Ureter (tissue), 1 donor: ENCODE measurements around the gene POLD3. TPM values are rescaled to one million over a fixed set of nuclear protein-coding genes. Genes with fewer than 3 reads are reported as not detected.
"Not testable (repeated sequence)": the region's sequence is repeated elsewhere in the genome, so short reads cannot be mapped to it uniquely, and the experiment has no call there.

Experiments
- DNase-seq: peaks from one replicate; pipeline ENCODE4 v3.0.0-alpha.2; 2020; ENCODE audit warnings: low spot score
- total RNA-seq: library from RNA; stranded (reverse); gene quantifications from one replicate; pipeline ENCODE4 v1.2.4, GENCODE V29; 2023
- donor health status: DM: yes; HTN: yes; CAD: no.

Gene POLD3
- total RNA-seq, 1 donor from 2014 or later: 21.8 TPM

- no peak for DNase-seq
Measured at GRCh38 chr11:74581954-74582547, 10.3 kb upstream of the POLD3 start.

GRCh38 chr11:74583024-74583624 is 9.3 kb upstream of the POLD3 start:
- no peak for DNase-seq

GRCh38 chr11:74590492-74590891 is 1.9 kb upstream of the POLD3 start:
- not testable (repeated sequence) for DNase-seq

- no peak for DNase-seq
Measured at GRCh38 chr11:74592063-74592440, 330 bp upstream of the POLD3 start.

- DNase-seq: no peak
Measured at GRCh38 chr11:74593463-74593862, 1.1 kb downstream of the POLD3 start.

- no peak for DNase-seq
Measured at GRCh38 chr11:74602637-74603556, 10.5 kb downstream of the POLD3 start.

GRCh38 chr11:74603845-74604244 is 11.5 kb downstream of the POLD3 start:
- no peak for DNase-seq

GRCh38 chr11:74604311-74604710 is 11.9 kb downstream of the POLD3 start:
- no peak for DNase-seq

GRCh38 chr11:74605403-74605802 is 13.0 kb downstream of the POLD3 start:
- no peak for DNase-seq

- DNase-seq: no peak
Measured at GRCh38 chr11:74608431-74608830, 16.0 kb downstream of the POLD3 start.

- DNase-seq: no peak
Measured at GRCh38 chr11:74611369-74611861, 19.0 kb downstream of the POLD3 start.

- no peak for DNase-seq
Measured at GRCh38 chr11:74612877-74613276, 20.5 kb downstream of the POLD3 start.

- no peak for DNase-seq
Measured at GRCh38 chr11:74615311-74615710, 22.9 kb downstream of the POLD3 start.

GRCh38 chr11:74615988-74616387 is 23.6 kb downstream of the POLD3 start:
- no peak for DNase-seq

GRCh38 chr11:74620531-74620930 is 28.1 kb downstream of the POLD3 start:
- no peak for DNase-seq

GRCh38 chr11:74626130-74626529 is 33.7 kb downstream of the POLD3 start:
- no peak for DNase-seq

GRCh38 chr11:74626604-74627003 is 34.2 kb downstream of the POLD3 start:
- no peak for DNase-seq

GRCh38 chr11:74627381-74627780 is 35.0 kb downstream of the POLD3 start:
- DNase-seq: no peak

GRCh38 chr11:74630043-74630442 is 37.7 kb downstream of the POLD3 start:
- DNase-seq: no peak

- DNase-seq: no peak
Measured at GRCh38 chr11:74633406-74634393, 41.3 kb downstream of the POLD3 start.

- no peak for DNase-seq
Measured at GRCh38 chr11:74634537-74634936, 42.2 kb downstream of the POLD3 start.
